ENCODE results near the gene MVP.

GRCh38 chr16:29784901-29785500, 35.3 kb upstream of the MVP start:
- TF ChIP-seq LEF1 (IDR thresholded peaks at IDR 0.05; ENCODE audit: borderline replicate concordance) (no peak), ARNT (IDR thresholded peaks at IDR 0.05) (no peak), SP1 (IDR thresholded peaks at IDR 0.05) (no peak), BHLHE40 (IDR thresholded peaks at IDR 0.05; ENCODE audit: borderline replicate concordance) (no peak), TARDBP (IDR thresholded peaks at IDR 0.05) (no peak), CTBP1 (IDR thresholded peaks at IDR 0.05; ENCODE audit: borderline replicate concordance) (no peak), HDGF (IDR thresholded peaks at IDR 0.05; ENCODE audit: borderline replicate concordance) (no peak), FOXK2 (IDR thresholded peaks at IDR 0.05) (no peak), ELF4 (IDR thresholded peaks at IDR 0.05) (no peak), NFRKB (IDR thresholded peaks at IDR 0.05) (no peak), L3MBTL2 (conservative IDR thresholded peaks at IDR 0.05) (no peak), SUZ12 (IDR thresholded peaks at IDR 0.05) (no peak)
- TF ChIP-seq, protein P1, sequence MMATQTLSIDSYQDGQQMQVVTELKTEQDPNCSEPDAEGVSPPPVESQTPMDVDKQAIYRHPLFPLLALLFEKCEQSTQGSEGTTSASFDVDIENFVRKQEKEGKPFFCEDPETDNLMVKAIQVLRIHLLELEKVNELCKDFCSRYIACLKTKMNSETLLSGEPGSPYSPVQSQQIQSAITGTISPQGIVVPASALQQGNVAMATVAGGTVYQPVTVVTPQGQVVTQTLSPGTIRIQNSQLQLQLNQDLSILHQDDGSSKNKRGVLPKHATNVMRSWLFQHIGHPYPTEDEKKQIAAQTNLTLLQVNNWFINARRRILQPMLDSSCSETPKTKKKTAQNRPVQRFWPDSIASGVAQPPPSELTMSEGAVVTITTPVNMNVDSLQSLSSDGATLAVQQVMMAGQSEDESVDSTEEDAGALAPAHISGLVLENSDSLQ (IDR thresholded peaks at IDR 0.05): no peak

Measured in HEK293T (cell line).